ENCODE measurements around the gene RIPOR2. TPM values are rescaled to one million over a fixed set of nuclear protein-coding genes. Genes with fewer than 3 reads are reported as not detected.

Gene RIPOR2
- total RNA-seq, 2 experiments from 2014 or later, result 18.0 to 28.9 TPM

GRCh38 chr6:24778121-24778520 is 157.6 kb downstream of the RIPOR2 start:
- intact Hi-C loops (cut with micrococcal nuclease; ENCODE audit: unreplicated experiment), result loop anchor here (5.0 to 10.0 kb wide), 3 partner anchors 239 to 283 kb away; partner anchors contain the start of gene ALDH5A1
- peaks cover 46% of the 10 kb centered on the region for H4K20me1 ChIP-seq (ENCODE audit: insufficient read depth, low read length)
- no peak overlapping the region for H3K27ac ChIP-seq (ENCODE audit: low read depth, low read length, poor library complexity, severe bottlenecking)
- ChIA-PET POLR2A (interaction anchor here (0.8 to 1.8 kb wide), 2 partner anchors 11 to 23 kb away, joined by 4 to 7 read pairs; no protein-coding TSS in a partner anchor), CTCF (ENCODE audit: unreplicated experiment) (no interaction called here)
- DNase-seq (ENCODE audit: low spot score), result no peak
- H3K79me2 ChIP-seq (ENCODE audit: insufficient read depth, low read depth, low read length), result peaks cover 83% of the 10 kb centered on the region
- H3K9me3 ChIP-seq (ENCODE audit: low read length), result no peaks in the 10 kb centered on the region
- no peak for TF ChIP-seq EZH2phosphoT487 (IDR thresholded peaks at IDR 0.05; ENCODE audit: borderline replicate concordance, low read depth, low read length)
- TF ChIP-seq CTCF (conservative IDR thresholded peaks at IDR 0.05; ENCODE audit: low read length), result no peak
- no TSS peak for BruUV-seq (replicated peaks)
- peaks cover 36% of the 10 kb centered on the region for H3K4me1 ChIP-seq (ENCODE audit: insufficient read depth, low read length, poor library complexity, severe bottlenecking)
- peak overlapping the region; percentile 95 for H3K4me3 ChIP-seq (ENCODE audit: low read depth, low read length, poor library complexity, severe bottlenecking)
- H2AFZ ChIP-seq (ENCODE audit: low read length), result no peak overlapping the region
- H3K36me3 ChIP-seq (ENCODE audit: insufficient read depth, low read length), result peaks cover 78% of the 10 kb centered on the region
- peak overlapping the region; percentile 99 for H3K4me2 ChIP-seq (ENCODE audit: low read length)
- no peaks in the 10 kb centered on the region for H3K9me2 ChIP-seq (ENCODE audit: insufficient read depth, low read length)

GRCh38 chr6:24777227-24777626 is 158.5 kb downstream of the RIPOR2 start:
- H3K79me2 ChIP-seq (ENCODE audit: insufficient read depth, low read depth, low read length), result peaks cover 74% of the 10 kb centered on the region
- H2AFZ ChIP-seq (ENCODE audit: low read length), result no peak overlapping the region
- POLR2A ChIA-PET, result interaction anchor here (0.6 kb wide), 1 partner anchor 12 kb away, joined by 4 read pairs; no protein-coding TSS in a partner anchor
- H3K9me3 ChIP-seq (ENCODE audit: low read length), result no peaks in the 10 kb centered on the region
- CTCF ChIA-PET (ENCODE audit: unreplicated experiment), result no interaction called here
- no peak for DNase-seq (ENCODE audit: low spot score)
- no peak overlapping the region for H3K27ac ChIP-seq (ENCODE audit: low read depth, low read length, poor library complexity, severe bottlenecking)
- H3K4me3 ChIP-seq (ENCODE audit: low read depth, low read length, poor library complexity, severe bottlenecking), result peak overlapping the region; percentile 95
- H3K36me3 ChIP-seq (ENCODE audit: insufficient read depth, low read length), result peaks cover 69% of the 10 kb centered on the region
- TF ChIP-seq EZH2phosphoT487 (IDR thresholded peaks at IDR 0.05; ENCODE audit: borderline replicate concordance, low read depth, low read length), result no peak
- no peak for TF ChIP-seq CTCF (conservative IDR thresholded peaks at IDR 0.05; ENCODE audit: low read length)
- no TSS peak for BruUV-seq (replicated peaks)
- peaks cover 36% of the 10 kb centered on the region for H3K4me1 ChIP-seq (ENCODE audit: insufficient read depth, low read length, poor library complexity, severe bottlenecking)
- intact Hi-C loops (cut with micrococcal nuclease; ENCODE audit: unreplicated experiment), result loop anchor here (5.0 to 10.0 kb wide), 3 partner anchors 240 to 282 kb away; partner anchors contain the start of gene ALDH5A1
- peaks cover 46% of the 10 kb centered on the region for H4K20me1 ChIP-seq (ENCODE audit: insufficient read depth, low read length)
- no peaks in the 10 kb centered on the region for H3K9me2 ChIP-seq (ENCODE audit: insufficient read depth, low read length)
- H3K4me2 ChIP-seq (ENCODE audit: low read length), result peak overlapping the region; percentile 99

GRCh38 chr6:24775520-24776058 is 160.2 kb downstream of the RIPOR2 start:
- ChIA-PET CTCF (ENCODE audit: unreplicated experiment) (interaction anchor here (0.6 to 0.9 kb wide), 3 partner anchors 15 to 474 kb away, joined by 3 to 4 read pairs (median 3); no protein-coding TSS in a partner anchor), POLR2A (interaction anchor here (0.6 to 1.7 kb wide), 9 partner anchors 10 to 337 kb away, joined by 3 to 5 read pairs (median 4); partner anchors contain the start of gene C6orf62)
- H2AFZ ChIP-seq (ENCODE audit: low read length), result no peak overlapping the region; the same call in 1 of the 2 replicates
- intact Hi-C loops (cut with micrococcal nuclease; ENCODE audit: unreplicated experiment), result loop anchor here (2.0 to 10.0 kb wide), 4 partner anchors 55 to 281 kb away; partner anchors contain the start of gene ALDH5A1
- peaks cover 53% of the 10 kb centered on the region for H3K36me3 ChIP-seq (ENCODE audit: insufficient read depth, low read length)
- H4K20me1 ChIP-seq (ENCODE audit: insufficient read depth, low read length), result peaks cover 44% of the 10 kb centered on the region
- TF ChIP-seq CTCF (conservative IDR thresholded peaks at IDR 0.05; ENCODE audit: low read length), result no peak
- TF ChIP-seq EZH2phosphoT487 (IDR thresholded peaks at IDR 0.05; ENCODE audit: borderline replicate concordance, low read depth, low read length), result no peak
- H3K9me3 ChIP-seq (ENCODE audit: low read length), result no peaks in the 10 kb centered on the region
- H3K4me3 ChIP-seq (ENCODE audit: low read depth, low read length, poor library complexity, severe bottlenecking), result peak overlapping the region; percentile 95
- peaks cover 58% of the 10 kb centered on the region for H3K79me2 ChIP-seq (ENCODE audit: insufficient read depth, low read depth, low read length)
- no peaks in the 10 kb centered on the region for H3K9me2 ChIP-seq (ENCODE audit: insufficient read depth, low read length)
- peak; percentile 37 for DNase-seq (ENCODE audit: low spot score)
- H3K4me2 ChIP-seq (ENCODE audit: low read length), result peak overlapping the region; percentile 99
- peak overlapping the region; percentile 94 for H3K27ac ChIP-seq (ENCODE audit: low read depth, low read length, poor library complexity, severe bottlenecking)
- H3K4me1 ChIP-seq (ENCODE audit: insufficient read depth, low read length, poor library complexity, severe bottlenecking), result peaks cover 36% of the 10 kb centered on the region
- no TSS peak for BruUV-seq (replicated peaks)

All from OCI-LY7 (cell line).